GM21390 (cell line): ENCODE results near the gene OXNAD1.

Source experiments
- ATAC-seq: cut with Tn5 transposase; IDR thresholded peaks from one replicate; pipeline ENCODE4 v1.9.1; 2021; ENCODE audit not compliant: unreplicated experiment

OXNAD1 gene

GRCh38 chr3:16264708-16265454 is at the start of gene OXNAD1, which contains the start of gene DPH3:
Gene OXNAD1 (plus strand): TSS chr3:16265212. CDS start chr3:16270953, 5,741 bp downstream.
Gene DPH3 (minus strand): TSS chr3:16264943. CDS start chr3:16264876, 67 bp downstream.
- ATAC-seq, result peak; percentile 99

GRCh38 chr3:16216373-16216935 is 48.6 kb upstream of the OXNAD1 start:
- ATAC-seq, result no peak

- ATAC-seq, result no peak
These were observed 45.2 kb upstream of the OXNAD1 start for GRCh38 chr3:16219777-16220176.

GRCh38 chr3:16221990-16222389 is 43.0 kb upstream of the OXNAD1 start:
- no peak for ATAC-seq

GRCh38 chr3:16222547-16222946 is 42.5 kb upstream of the OXNAD1 start:
- no peak for ATAC-seq

- no peak for ATAC-seq
These were observed 40.7 kb upstream of the OXNAD1 start for GRCh38 chr3:16224325-16224724.

GRCh38 chr3:16227566-16227965 is 37.4 kb upstream of the OXNAD1 start:
- ATAC-seq, result no peak

GRCh38 chr3:16229681-16230080 is 35.3 kb upstream of the OXNAD1 start:
- no peak for ATAC-seq

- ATAC-seq, result no peak
These were observed 33.0 kb upstream of the OXNAD1 start for GRCh38 chr3:16231983-16232382.

- no peak for ATAC-seq
These were observed 31.2 kb upstream of the OXNAD1 start for GRCh38 chr3:16233806-16234205.

GRCh38 chr3:16234281-16234680 is 30.7 kb upstream of the OXNAD1 start:
- no peak for ATAC-seq

GRCh38 chr3:16236030-16236639 is 28.9 kb upstream of the OXNAD1 start:
- no peak for ATAC-seq

- no peak for ATAC-seq
These were observed 28.1 kb upstream of the OXNAD1 start for GRCh38 chr3:16236856-16237393.

- ATAC-seq, result no peak
These were observed 25.8 kb upstream of the OXNAD1 start for GRCh38 chr3:16239086-16239770.

GRCh38 chr3:16239780-16240179 is 25.2 kb upstream of the OXNAD1 start:
- ATAC-seq, result no peak

- ATAC-seq, result no peak
These were observed 24.6 kb upstream of the OXNAD1 start for GRCh38 chr3:16240229-16241023.

- no peak for ATAC-seq
These were observed 23.8 kb upstream of the OXNAD1 start for GRCh38 chr3:16241225-16241624.

- no peak for ATAC-seq
These were observed 22.8 kb upstream of the OXNAD1 start for GRCh38 chr3:16242177-16242576.

GRCh38 chr3:16243706-16244490 is 21.1 kb upstream of the OXNAD1 start:
- no peak for ATAC-seq

GRCh38 chr3:16245609-16246008 is 19.4 kb upstream of the OXNAD1 start:
- ATAC-seq, result no peak
